ENCODE data around the gene TBC1D22A. TPM values are rescaled to one million over a fixed set of nuclear protein-coding genes. Genes with fewer than 3 reads are reported as not detected.

TBC1D22A gene
- total RNA-seq, 2 donors from 2014 or later, result 21.0 to 27.9 TPM

GRCh38 chr22:47152938-47153337 lies 390.5 kb downstream of the TBC1D22A start:
- DNase-seq, result no peak
- Mint-ChIP-seq H3K27me3 (ENCODE audit: insufficient read depth) (no peaks in the 10 kb centered on the region), H3K27ac (no peak overlapping the region), H3K4me1 (no peaks in the 10 kb centered on the region), H3K4me3 (no peak overlapping the region), H3K36me3 (ENCODE audit: low read depth) (no peaks in the 10 kb centered on the region), H3K9me3 (no peaks in the 10 kb centered on the region)
- Histone ChIP-seq H3K27ac (ENCODE audit: low read depth, low read length) (no peak overlapping the region), H3K4me1 (ENCODE audit: control insufficient read depth, insufficient read depth, low read length) (no peaks in the 10 kb centered on the region), H3K4me3 (ENCODE audit: low read length) (no peak overlapping the region), H3K27me3 (ENCODE audit: control insufficient read depth, insufficient read depth, low read length, poor library complexity, severe bottlenecking) (no peaks in the 10 kb centered on the region), H3K9me3 (ENCODE audit: control insufficient read depth, low read length) (no peaks in the 10 kb centered on the region), H3K36me3 (ENCODE audit: control insufficient read depth, insufficient read depth, low read length) (no peaks in the 10 kb centered on the region), H3K9ac (ENCODE audit: extremely low read depth, low read length, poor library complexity, severe bottlenecking) (no peak overlapping the region)
- WGBS, 2 experiments (ENCODE audit: insufficient coverage in 1 of 2, insufficient read length in 1 of 2), result 70 to 76% methylated on average over 6 of the region's 6 CpGs
- TF ChIP-seq CTCF (conservative IDR thresholded peaks at IDR 0.05), result no peak

GRCh38 chr22:47153854-47154525 lies 391.5 kb downstream of the TBC1D22A start:
- H3K4me1 ChIP-seq (ENCODE audit: control insufficient read depth, insufficient read depth, low read length), result no peaks in the 10 kb centered on the region
- no peaks in the 10 kb centered on the region for H3K36me3 ChIP-seq (ENCODE audit: control insufficient read depth, insufficient read depth, low read length)
- no peak for DNase-seq
- Mint-ChIP-seq H3K27ac (no peak overlapping the region), H3K36me3 (ENCODE audit: low read depth) (no peaks in the 10 kb centered on the region), H3K4me3 (no peak overlapping the region), H3K27me3 (ENCODE audit: insufficient read depth) (no peaks in the 10 kb centered on the region), H3K4me1 (no peaks in the 10 kb centered on the region), H3K9me3 (no peaks in the 10 kb centered on the region)
- H3K9me3 ChIP-seq (ENCODE audit: control insufficient read depth, low read length), result no peaks in the 10 kb centered on the region
- H3K27me3 ChIP-seq (ENCODE audit: control insufficient read depth, insufficient read depth, low read length, poor library complexity, severe bottlenecking), result no peaks in the 10 kb centered on the region
- no peak for TF ChIP-seq CTCF (conservative IDR thresholded peaks at IDR 0.05)
- H3K27ac ChIP-seq (ENCODE audit: low read depth, low read length), result no peak overlapping the region
- no peak overlapping the region for H3K9ac ChIP-seq (ENCODE audit: extremely low read depth, low read length, poor library complexity, severe bottlenecking)
- WGBS, 2 experiments (ENCODE audit: insufficient coverage in 1 of 2, insufficient read length in 1 of 2), result 94 to 97% methylated on average over 17 to 23 of the region's 23 CpGs
- no peak overlapping the region for H3K4me3 ChIP-seq (ENCODE audit: low read length)

GRCh38 chr22:47154621-47155081 lies 392.2 kb downstream of the TBC1D22A start:
- DNase-seq, result no peak
- no peaks in the 10 kb centered on the region for H3K4me1 Mint-ChIP-seq
- no peaks in the 10 kb centered on the region for H3K27me3 Mint-ChIP-seq (ENCODE audit: insufficient read depth)
- Histone ChIP-seq H3K4me1 (ENCODE audit: control insufficient read depth, insufficient read depth, low read length) (no peaks in the 10 kb centered on the region), H3K9ac (ENCODE audit: extremely low read depth, low read length, poor library complexity, severe bottlenecking) (no peak overlapping the region), H3K27me3 (ENCODE audit: control insufficient read depth, insufficient read depth, low read length, poor library complexity, severe bottlenecking) (no peaks in the 10 kb centered on the region), H3K36me3 (ENCODE audit: control insufficient read depth, insufficient read depth, low read length) (no peaks in the 10 kb centered on the region), H3K27ac (ENCODE audit: low read depth, low read length) (no peak overlapping the region), H3K9me3 (ENCODE audit: control insufficient read depth, low read length) (no peaks in the 10 kb centered on the region), H3K4me3 (ENCODE audit: low read length) (no peak overlapping the region)
- no peak for TF ChIP-seq CTCF (conservative IDR thresholded peaks at IDR 0.05)
- H3K36me3 Mint-ChIP-seq (ENCODE audit: low read depth), result no peaks in the 10 kb centered on the region
- H3K9me3 Mint-ChIP-seq, result no peaks in the 10 kb centered on the region
- WGBS, 2 experiments (ENCODE audit: insufficient coverage in 1 of 2, insufficient read length in 1 of 2), result 87 to 96% methylated on average over 13 to 19 of the region's 19 CpGs
- H3K4me3 Mint-ChIP-seq, result no peak overlapping the region
- no peak overlapping the region for H3K27ac Mint-ChIP-seq

Measured in endodermal cell (in vitro differentiated cells).